C1 segment of cervical spinal cord (tissue), 14 donors: ENCODE measurements around the gene WDR20.
"Not testable (repeated sequence)": the region's sequence is repeated elsewhere in the genome, so short reads cannot be mapped to it uniquely, and the experiment has no call there.

Source experiments
- DNase-seq, 14 donors: peaks; one replicate each; lab custom pipeline; 2025; lab: John Stamatoyannopoulos, UW

Gene WDR20

DNA sequence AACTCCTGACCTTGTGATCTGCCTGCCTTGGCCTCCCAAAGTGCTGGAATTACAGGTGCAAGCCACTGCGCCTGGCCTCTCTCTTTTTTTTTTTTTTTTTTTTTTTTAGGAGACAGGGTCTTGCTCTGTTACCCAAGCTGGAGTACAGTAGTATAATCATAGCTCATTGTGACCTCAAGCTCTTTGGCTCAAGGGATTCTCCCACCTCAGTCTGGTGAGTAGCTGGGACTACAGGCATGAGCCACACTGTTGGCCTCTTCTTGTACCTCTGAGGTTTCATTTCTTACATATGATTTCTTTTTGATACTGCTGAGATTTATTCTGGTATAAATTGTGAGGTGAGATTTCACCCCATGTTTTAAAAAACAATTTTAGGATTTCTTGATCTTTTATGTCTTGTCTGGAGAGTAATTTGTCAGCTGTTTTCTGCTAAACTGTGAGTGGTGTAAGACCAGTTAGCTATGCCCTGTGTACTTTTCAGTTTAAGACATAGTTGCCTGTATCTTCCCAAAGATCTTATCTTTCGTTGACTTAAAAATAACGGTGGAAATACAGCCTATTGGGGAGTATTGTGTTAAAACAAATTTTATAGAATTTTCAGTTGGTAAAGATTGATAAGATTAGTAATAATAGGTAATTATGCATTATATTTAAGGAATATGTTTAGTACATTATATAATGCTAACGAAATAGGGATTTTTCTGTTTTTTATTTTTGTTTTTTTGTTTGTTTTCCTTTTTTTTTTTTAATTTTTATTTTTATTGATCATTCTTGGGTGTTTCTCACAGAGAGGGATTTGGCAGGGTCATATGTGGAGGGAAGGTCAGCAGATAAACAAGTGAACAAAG is 31.7 kb downstream of the WDR20 start:
- no peak for DNase-seq

DNA sequence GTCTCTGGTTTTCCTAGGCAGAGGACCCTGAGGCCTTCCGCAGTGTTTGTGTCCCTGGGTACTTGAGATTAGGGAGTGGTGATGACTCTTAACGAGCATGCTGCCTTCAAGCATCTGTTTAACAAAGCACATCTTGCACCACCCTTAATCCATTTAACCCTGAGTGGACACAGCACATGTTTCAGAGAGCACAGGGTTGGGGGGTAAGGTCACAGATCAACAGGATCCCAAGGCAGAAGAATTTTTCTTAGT is 32.2 kb downstream of the WDR20 start:
- not testable (repeated sequence) for DNase-seq

DNA sequence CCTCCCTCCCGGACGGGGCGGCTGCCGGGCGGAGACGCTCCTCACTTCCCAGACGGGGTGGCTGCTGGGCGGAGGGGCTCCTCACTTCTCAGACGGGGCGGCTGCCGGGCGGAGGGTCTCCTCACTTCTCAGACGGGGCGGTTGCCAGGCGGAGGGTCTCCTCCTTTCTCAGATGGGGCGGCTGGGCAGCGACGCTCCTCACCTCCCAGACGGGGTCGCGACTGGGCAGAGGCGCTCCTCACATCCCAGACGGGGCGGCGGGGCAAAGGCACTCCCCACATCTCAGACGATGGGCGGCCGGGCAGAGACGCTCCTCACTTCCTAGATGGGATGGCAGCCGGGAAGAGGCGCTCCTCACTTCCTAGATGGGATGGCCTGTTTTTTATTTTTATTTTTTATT is 33.0 kb downstream of the WDR20 start:
- DNase-seq, result not testable (repeated sequence)

DNA sequence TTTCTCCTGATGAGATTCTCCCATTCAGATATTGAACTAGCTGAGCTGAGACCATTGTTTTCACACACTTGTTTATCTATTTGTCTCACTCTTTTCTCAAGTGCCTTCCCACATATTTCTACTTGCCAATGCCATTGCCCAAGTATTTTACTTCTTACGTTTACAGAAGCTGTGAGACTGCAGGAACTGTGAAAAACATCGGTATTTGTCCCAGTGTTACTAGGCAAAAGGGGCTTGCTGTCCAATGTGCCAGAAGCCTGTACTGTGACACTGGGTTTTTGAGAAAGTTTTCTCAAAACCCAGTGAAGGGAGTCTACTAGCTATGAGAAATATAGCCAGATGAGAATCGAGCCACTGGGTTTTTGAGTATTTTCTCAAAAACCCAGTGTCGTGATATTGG is 37.5 kb downstream of the WDR20 start:
- DNase-seq, result no peak

DNA sequence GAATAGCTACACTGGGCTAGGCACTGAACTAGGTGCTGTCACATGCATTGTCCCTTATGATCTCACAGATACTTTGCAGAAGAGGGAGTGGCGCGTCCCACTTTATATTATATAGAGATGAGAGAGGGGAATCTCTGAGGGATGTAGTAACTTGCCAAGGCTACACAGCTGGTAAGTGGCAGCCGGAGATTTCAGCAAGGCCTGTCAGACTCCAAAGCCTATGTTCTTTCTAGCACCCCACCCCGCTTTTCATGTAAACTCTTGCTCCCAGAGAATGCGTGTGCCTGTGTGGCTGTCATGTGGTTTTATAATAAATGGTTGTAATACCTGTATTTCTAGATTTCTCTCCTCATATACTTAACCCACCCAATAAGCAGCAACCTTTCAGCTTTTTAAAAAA is 39.1 kb downstream of the WDR20 start:
- peak in 1 of 14 donors; percentile 26 for DNase-seq

DNA sequence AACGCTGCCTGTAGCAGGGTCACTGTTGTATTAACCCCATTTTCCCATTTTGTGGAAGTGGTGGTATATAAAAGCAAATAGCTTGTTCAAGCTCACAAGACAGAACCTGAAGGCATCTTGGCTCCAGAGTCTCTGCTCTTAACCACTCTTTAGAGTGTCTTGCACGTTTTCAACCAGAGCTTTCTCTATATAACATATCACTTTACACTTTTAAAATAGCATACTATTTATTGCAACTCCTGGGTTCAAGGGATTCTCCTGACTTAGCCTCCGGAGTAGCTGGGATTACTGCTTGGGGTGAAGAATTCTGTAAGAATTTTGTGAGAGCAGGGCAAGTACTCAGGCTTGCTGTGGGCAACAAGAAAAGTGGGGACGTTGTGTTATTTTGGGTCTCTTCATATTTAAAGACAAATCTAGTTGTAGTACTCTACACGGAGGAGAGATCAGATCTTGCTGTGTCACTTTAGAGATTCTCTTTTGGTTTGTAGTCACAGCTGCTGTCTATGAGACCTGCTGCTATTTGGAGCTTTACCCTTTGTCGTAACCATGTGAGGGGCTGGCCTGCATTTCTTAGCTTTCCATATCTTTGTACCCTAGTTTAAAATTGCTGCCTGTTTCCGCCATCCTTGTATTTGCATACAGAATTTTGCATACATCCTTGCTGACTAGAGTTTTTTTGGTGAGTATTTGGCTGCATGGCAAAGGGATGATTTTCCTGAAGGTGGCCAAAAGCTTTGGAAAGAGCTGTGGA is 40.7 kb downstream of the WDR20 start:
- DNase-seq, result no peak

DNA sequence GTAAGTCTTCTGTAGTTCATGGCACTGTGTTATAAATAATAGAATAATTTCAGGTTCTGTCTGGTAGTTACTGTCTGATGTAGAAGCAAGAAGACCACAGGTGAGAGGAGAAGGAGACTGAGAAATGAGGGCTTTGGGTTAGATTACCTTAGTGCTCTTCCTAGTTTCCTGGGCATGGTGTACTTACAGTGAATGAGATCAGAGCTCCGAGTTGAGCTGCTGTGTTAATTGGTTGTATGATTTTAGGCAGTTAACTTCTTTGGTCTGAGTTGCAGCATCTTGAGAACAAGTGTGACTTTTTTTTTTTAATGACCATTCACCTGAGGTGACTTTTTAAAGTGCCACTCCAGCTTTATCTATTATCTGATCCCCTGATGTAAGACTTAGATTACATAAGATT is 41.5 kb downstream of the WDR20 start:
- DNase-seq, result no peak

DNA sequence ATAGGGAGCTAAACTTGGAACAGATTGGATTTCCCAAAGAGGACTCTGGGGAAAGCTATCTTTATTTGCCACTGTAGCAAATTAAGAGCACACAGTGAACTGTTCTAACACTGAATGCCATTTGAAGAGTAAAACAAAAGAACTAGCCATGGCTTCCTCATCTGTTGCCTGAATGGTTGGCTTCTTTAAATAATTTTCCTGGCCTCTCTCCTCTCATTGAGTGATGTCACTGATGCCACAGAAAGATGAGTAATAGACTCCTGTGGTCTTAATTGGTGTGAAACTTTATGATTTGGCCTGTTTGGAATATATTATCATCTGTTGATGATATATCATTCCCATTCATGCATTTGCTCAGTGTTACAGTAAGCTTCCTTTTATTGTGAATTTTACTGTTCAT is 42.5 kb downstream of the WDR20 start:
- DNase-seq, result no peak

DNA sequence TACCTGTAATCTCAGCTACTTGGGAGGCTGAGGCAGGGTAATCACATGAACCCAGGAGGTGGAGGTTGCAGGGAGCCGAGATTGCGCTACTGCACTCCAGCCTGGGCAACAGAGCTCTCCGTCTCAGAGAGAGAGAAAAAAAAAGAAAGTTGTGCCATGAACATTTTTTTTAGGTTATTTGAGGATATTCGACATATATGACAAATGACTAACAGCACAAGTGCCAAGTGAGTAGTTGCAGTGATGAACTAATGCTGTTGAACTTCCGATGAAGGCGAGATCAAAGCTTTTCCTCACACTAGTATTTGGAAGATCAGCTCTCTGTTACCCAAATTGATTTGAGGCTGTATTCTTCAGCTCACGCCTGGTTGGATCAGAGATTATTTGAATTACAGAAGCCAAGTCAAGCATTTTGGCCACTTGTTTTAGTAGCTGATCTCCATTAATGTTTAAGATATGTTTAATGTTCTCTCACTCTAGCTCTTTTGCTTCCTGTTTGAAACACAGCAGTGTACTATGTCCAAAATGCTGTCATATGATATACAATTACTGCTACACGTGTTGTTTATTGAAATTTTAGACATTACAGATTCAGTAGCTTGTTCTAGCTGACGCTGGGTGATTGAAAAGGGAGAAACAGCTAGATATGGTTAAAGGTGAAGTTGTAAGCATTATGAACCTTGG is 43.4 kb downstream of the WDR20 start:
- DNase-seq, result no peak

DNA sequence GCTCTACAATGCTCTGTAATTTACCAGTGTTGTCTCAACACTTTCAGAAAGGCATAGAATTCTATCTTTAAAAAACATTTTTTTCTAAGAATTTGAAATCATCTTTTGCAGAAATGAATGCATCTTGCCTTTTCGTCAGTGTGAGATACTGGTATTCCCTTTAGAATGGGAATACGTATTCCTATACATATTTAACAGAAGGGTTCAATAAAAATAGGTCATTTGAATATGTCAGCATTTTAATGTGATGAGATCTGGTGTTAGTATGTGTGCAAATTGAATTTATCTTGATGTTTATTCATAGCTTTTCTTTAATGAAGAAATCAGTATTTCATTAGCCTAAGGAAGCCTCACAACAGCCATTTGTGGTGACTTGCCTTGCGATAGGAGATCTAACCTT is 44.2 kb downstream of the WDR20 start:
- DNase-seq, result no peak

DNA sequence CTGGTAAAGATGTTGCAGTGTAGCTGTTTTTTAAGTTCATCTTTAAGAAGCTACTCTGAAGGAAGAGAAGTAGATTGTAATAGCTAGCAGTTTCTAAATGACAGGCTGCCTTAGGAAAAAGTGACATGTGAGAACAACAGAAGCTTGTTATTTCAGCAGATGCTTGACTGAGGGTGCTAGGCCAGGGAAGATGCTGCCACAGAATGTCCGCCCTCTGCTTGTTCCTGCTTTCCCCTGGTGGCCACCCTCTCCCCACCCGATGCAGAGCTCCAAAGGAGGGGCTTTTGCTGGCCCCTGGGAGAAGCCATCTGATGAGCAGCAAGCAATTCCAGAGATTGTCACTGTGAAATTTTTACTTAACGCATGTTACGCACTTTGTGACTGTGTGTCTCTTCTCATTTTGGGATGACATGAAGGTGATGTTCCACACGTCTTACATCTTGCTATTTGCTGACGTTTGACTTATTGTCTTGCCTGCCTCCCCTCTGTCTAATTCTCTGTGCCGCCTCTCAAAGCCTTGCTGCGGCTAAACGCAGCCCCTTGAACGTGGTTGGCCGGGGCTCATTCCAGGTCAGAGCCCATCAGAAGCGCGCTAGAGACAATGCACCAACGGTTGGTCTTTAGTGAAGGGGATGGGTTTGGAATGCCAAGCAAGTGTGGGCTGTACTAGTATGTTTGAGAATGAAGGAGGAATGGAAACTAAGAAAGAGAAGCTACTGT is 44.8 kb downstream of the WDR20 start:
- DNase-seq, result peak in 6 of 14 donors; percentile 36 to 78 (median 56)

DNA sequence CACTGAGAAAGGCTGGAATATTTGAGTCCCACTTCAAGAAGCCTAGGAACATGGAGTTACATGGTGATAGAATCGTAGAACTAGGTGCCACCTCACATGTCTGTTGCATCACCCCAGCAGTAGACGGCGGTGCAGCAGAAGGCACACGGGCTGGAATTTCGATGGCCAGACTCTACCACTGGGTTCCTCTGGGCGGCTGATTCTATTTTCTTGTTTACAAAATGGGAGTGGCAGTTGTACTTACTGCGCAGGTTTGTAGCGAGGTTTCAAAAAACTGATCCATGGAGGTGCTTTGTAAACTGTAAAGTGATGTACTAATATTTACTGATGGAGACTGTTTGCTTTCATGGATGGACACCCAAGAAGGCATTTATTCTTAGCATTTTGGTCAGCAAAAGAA is 45.7 kb downstream of the WDR20 start:
- no peak for DNase-seq

DNA sequence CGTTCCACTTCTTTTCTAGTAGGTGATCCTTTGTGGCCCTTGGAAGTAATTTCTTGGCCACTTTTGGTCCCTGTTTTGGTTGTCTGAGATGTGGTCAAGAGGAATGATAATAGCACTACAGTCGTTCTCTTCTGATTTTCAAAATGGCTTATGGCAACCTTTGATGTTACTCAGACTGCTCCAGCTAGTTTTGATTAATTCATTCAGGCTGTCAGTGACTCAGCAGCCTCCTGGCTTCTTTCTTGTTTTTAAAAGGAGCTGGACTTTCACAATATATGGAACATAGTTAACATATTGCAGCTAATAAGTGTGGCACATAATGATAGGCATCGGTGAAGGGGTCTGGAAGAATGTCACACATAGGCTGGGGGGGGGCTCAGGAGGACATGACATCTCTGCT is 47.3 kb downstream of the WDR20 start:
- no peak for DNase-seq

DNA sequence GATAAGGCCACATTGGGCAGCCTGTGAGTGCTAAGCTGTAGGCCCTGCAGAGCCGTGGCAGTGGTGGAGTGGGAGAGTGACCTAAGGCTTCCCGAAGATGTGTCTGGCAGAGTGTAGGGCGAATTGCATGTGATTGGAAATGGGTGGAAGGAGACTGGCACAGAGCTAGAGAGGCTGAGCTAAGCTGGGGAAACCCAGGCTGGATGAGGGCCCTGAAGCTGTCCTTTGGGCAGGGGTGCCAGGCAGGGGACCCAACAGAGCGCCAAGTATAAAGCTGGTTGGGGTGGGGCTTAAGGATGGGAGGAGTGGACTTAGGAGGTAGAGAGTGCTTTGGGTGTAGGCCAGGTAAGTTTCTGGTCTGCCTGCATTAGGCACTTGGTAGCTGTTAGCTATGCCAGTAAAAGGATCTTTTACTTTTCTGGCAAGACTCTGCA is 47.9 kb downstream of the WDR20 start:
- DNase-seq, result peak in 3 of 14 donors; percentile 26 to 64 (median 39)

DNA sequence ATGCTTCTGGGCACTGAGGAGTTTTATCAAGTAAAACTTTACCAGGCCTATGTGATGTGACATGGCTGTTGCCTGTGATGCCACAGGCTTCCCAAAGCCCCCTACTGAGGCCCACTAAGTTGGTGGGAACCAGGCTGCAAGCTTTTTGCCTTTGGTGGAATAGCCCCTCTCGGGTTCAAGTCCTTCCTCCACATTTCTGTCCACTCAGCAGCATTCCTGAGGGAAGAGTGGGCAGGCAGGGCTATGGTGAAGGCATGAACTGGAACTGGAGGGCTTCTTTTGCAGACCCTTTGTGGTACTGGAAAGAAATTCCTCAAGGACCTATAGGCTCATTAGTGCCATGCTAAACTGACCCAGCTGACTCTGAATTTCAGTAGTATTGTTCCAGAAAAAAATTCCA is 48.5 kb downstream of the WDR20 start:
- no peak for DNase-seq

DNA sequence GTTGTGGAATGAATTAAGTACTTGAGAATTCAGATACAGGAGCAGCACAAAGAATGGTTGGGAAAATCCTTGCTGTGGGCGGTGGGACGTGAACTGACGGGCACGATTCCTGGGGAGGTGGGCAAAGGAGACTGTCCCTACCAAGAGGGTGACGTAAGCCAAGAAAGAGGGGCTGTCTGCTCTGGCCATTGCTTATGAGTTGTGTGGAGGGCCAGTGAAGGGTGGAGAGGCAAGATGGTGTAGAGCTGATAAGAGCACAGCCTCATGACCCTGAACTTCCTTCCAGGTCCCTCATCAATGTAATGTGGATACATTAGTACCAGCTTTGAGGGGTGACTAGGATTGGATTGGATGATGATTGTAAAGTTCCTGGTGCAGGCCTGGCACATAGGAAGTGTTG is 50.2 kb downstream of the WDR20 start:
- no peak for DNase-seq

DNA sequence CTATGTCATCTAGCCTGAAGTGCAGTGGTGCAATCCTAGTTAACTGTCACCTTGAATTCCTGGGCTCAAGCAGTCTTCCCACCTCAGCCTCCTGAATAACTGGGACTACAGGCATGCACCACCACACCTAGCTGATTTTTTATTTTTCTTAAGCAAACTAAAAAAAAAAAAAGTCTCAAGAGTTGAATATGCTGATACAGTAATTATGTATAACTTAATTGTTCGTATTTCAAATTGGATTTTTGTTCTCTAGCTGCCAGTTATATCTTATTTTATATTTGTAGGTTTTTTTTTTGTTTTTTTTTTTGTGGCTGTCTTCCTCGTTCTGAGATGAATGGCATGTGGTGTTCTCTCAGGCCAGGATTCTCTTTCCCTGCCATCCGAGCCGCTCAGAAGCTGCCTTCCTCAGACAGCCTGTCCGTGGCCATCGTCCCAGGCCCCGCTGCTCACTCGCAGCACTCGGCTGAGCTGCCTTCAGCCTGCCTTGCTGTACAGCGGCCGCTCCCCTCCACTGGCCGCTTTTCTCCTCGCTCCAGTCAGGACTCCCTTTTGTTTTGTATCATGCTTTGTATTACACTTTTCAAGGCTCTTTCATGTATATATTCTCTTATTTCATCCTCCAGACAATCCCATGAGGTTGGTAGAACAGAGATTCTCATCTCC is 53.3 kb downstream of the WDR20 start:
- peak in 7 of 14 donors; percentile 10 to 63 (median 38) for DNase-seq

DNA sequence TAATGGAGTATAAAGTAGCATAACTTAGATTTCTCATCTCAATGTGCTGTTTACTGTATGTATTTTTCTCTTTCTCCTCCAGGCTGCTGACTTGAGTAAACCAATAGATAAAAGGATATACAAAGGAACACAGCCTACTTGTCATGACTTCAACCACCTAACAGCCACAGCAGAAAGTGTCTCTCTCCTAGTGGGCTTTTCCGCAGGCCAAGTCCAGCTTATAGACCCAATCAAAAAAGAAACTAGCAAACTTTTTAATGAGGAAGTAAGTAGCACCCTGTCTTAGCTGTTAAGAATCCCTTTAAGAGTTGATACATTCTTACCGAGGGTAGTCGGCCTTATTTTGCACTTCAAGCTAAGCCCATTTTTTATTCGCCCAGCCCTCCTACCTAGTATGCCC is 55.2 kb downstream of the WDR20 start:
- no peak for DNase-seq

DNA sequence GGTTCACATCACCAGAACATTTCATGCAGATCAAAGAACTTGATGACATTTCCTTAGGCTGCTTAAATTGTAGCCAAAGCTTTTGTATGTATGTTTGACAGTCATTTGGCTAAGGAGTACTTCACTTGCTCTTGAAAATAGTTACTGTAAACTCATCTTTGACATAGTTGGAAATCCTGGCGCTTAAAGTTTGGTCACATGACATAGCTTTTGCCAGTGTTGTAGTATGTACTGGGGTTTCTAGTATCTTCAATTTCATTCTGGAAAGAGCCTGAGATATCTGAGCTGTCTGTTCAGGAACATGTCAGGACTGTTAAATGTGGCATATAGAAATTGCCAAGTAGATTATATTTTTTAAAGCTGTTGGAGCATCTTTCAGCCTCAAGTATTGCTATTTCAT is 55.7 kb downstream of the WDR20 start:
- no peak for DNase-seq

DNA sequence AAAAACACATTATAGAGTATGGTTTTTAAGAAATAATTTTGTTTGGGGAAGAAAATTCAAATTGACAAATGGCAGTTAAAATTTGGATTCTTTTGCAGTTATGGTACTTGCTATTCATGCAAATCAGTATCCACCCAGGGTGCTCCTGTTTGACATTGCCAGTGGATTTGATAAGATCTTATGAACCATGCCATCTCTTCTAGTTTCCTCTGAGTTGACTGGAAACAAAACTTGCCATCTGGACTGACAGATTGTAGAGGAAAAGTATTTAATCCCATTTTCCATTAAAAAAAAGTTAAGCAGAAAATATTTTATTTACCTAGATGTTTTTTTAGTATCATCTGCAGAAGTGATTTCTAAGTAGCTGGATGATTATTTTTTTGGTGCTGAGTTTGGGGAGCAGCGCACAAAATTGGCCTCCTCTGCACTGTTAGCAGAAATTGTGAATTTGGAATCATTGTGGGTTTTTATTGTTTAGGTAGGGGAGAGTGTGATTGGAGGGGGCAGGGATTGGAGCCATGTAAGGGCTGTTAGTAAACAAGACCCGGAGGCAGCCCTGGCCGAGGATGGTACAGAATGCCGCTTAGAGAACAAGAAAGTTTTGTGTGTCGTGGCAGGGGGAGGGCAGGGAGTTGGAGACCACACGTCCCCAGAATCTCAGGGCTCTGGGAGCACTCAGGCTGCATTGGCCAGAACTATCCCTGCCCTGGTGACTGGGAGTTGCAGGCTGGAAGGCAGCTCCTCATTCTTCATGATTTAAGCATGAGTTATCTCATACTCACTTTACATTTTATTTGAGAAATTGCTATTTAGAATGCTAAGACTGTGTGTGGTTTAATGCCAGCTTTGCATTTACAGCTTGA is 56.6 kb downstream of the WDR20 start:
- DNase-seq, result peak in 12 of 14 donors; percentile 18 to 83 (median 74)

DNA sequence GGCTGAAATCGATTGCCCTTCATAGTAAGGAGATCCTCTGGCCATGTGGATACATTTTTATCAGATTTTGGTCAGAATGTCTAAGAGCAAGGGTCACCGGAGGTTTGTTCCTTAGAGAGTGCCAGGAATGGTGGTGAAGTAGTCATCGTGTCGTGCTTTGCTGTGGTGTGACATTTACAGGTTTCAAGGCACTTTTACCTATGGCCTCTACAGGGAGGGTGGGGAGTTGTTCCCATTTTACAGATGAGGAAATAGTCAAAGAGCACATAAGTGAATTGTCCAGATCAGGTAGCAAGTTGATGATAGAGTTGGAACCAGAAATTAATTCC is 57.2 kb downstream of the WDR20 start:
- DNase-seq, result no peak
